Fibroblast of lung (primary cell): ENCODE data around the gene METTL15. TPM values are rescaled to one million over a fixed set of nuclear protein-coding genes. Genes with fewer than 3 reads are reported as not detected.

ENCODE experiments used
- DNase-seq, 2 donors: peaks; one replicate each; pipeline versions ENCODE4 v3.0.0 to v3.0.0-alpha.2; 2010; ENCODE audit warnings: low read depth in 2 of 2
- H2AFZ ChIP-seq: 2 replicates; pipeline ENCODE4 v1.5.1; 2012; ENCODE audit warnings: low read length, control low read depth, inconsistent platforms
- H3K27ac ChIP-seq: 2 replicates; pipeline ENCODE4 v1.5.1; 2011; ENCODE audit warnings: low read length, control low read depth; ENCODE audit not compliant: insufficient read depth
- H3K27me3 ChIP-seq: 2 replicates; pipeline ENCODE4 v1.5.1; 2011; ENCODE audit warnings: mild to moderate bottlenecking, low read length; ENCODE audit not compliant: control insufficient read depth, insufficient read depth
- H3K36me3 ChIP-seq: 2 replicates; pipeline ENCODE4 v1.5.1; 2011; ENCODE audit warnings: low read length; ENCODE audit not compliant: control insufficient read depth, insufficient read depth
- H3K4me1 ChIP-seq: 2 replicates; pipeline ENCODE4 v1.5.1; 2011; ENCODE audit warnings: low read length; ENCODE audit not compliant: control insufficient read depth, insufficient read depth; ENCODE audit errors: extremely low read depth
- H3K4me2 ChIP-seq: 2 replicates; pipeline ENCODE4 v1.5.1; 2011; ENCODE audit warnings: low read length, control low read depth; ENCODE audit not compliant: insufficient read depth; ENCODE audit errors: extremely low read depth
- H3K4me3 ChIP-seq, 4 experiments: fragments of 200-600 bp in 1 of 4; sonication (generic) in 1 of 4; replicated peaks in 1 of 4; 2 replicates each; pipeline ENCODE4 v1.5.1; 2011 to 2016; ENCODE audit warnings: low read length in 4 of 4, low read depth in 3 of 4, mild to moderate bottlenecking in 3 of 4, control low read depth in 2 of 4, inconsistent platforms in 1 of 4, mixed read lengths in 1 of 4; ENCODE audit not compliant: insufficient read depth in 1 of 4; ENCODE audit errors: control extremely low read depth in 1 of 4
- H3K79me2 ChIP-seq: 2 replicates; pipeline ENCODE4 v1.5.1; 2012; ENCODE audit warnings: mild to moderate bottlenecking, low read length, inconsistent platforms; ENCODE audit not compliant: control insufficient read depth, insufficient read depth
- H3K9ac ChIP-seq: 2 replicates; pipeline ENCODE4 v1.5.1; 2011; ENCODE audit warnings: mild to moderate bottlenecking, low read length, control low read depth; ENCODE audit not compliant: insufficient read depth
- H3K9me3 ChIP-seq: 2 replicates; pipeline ENCODE4 v1.5.1; 2012; ENCODE audit warnings: low read depth, low read length; ENCODE audit not compliant: control insufficient read depth, insufficient read depth
- H4K20me1 ChIP-seq: 2 replicates; pipeline ENCODE4 v1.5.1; 2011; ENCODE audit warnings: low read length; ENCODE audit not compliant: control insufficient read depth, insufficient read depth; ENCODE audit errors: extremely low read depth
- EZH2 ChIP-seq: IDR thresholded peaks from 2 replicates; pipeline ENCODE4 v1.5.1; 2012; ENCODE audit warnings: low read length, control low read depth, mild to moderate bottlenecking; ENCODE audit errors: missing control alignments
- polyA plus RNA-seq, 2 donors: library from polyadenylated mRNA; depleted of rRNA in 1 of 2; stranded (reverse) in 1 of 2; unstranded in 1 of 2; fragments of >200 nt; gene quantifications; 2 replicates each; pipeline ENCODE4 v1.2.1, GENCODE V29; 2011 to 2012; ENCODE audit warnings: missing spikeins in 1 of 2
- total RNA-seq: library from RNA; depleted of rRNA; stranded (reverse); fragments of >200 nt; gene quantifications from 2 replicates; pipeline ENCODE4 v1.2.1, GENCODE V29; 2014
- TF ChIP-seq, protein P1 (sequence below), 2 donors: IDR thresholded peaks in 1 of 2; conservative IDR thresholded peaks in 1 of 2; 1 replicate in 1 of 2; 2 replicates in 1 of 2; pipeline ENCODE4 v1.5.1; 2011 to 2012; ENCODE audit warnings: low read length in 2 of 2, control low read depth in 1 of 2, inconsistent platforms in 1 of 2, low read depth in 1 of 2, mild to moderate bottlenecking in 1 of 2

METTL15 gene
- total and polyA plus RNA-seq, 2 donors (not counting 1 experiment from before 2014, with no cell fraction given) = 8.8 to 28.4 TPM

GRCh38 chr11:28296426-28296825, 188.2 kb downstream of the METTL15 start:
- Histone ChIP-seq H3K79me2 (no peaks in the 10 kb centered on the region), H3K27me3 (no peaks in the 10 kb centered on the region), H3K9me3 (no peaks in the 10 kb centered on the region), H3K27ac (no peak overlapping the region), H3K36me3 (no peaks in the 10 kb centered on the region), H4K20me1 (no peaks in the 10 kb centered on the region), H3K9ac (no peak overlapping the region), H2AFZ (no peak overlapping the region), H3K4me3 (no peak overlapping the region), H3K4me2 (no peak overlapping the region), H3K4me1 (no peaks in the 10 kb centered on the region)
- no peak for DNase-seq
- TF ChIP-seq, protein P1, sequence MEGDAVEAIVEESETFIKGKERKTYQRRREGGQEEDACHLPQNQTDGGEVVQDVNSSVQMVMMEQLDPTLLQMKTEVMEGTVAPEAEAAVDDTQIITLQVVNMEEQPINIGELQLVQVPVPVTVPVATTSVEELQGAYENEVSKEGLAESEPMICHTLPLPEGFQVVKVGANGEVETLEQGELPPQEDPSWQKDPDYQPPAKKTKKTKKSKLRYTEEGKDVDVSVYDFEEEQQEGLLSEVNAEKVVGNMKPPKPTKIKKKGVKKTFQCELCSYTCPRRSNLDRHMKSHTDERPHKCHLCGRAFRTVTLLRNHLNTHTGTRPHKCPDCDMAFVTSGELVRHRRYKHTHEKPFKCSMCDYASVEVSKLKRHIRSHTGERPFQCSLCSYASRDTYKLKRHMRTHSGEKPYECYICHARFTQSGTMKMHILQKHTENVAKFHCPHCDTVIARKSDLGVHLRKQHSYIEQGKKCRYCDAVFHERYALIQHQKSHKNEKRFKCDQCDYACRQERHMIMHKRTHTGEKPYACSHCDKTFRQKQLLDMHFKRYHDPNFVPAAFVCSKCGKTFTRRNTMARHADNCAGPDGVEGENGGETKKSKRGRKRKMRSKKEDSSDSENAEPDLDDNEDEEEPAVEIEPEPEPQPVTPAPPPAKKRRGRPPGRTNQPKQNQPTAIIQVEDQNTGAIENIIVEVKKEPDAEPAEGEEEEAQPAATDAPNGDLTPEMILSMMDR (conservative IDR thresholded peaks at IDR 0.05 in 1 of 2, IDR thresholded peaks at IDR 0.05 in 1 of 2; ENCODE audit: low read depth in 1 of 2, low read length in 2 of 2) = no peak
- TF ChIP-seq EZH2 = no peak

DNA sequence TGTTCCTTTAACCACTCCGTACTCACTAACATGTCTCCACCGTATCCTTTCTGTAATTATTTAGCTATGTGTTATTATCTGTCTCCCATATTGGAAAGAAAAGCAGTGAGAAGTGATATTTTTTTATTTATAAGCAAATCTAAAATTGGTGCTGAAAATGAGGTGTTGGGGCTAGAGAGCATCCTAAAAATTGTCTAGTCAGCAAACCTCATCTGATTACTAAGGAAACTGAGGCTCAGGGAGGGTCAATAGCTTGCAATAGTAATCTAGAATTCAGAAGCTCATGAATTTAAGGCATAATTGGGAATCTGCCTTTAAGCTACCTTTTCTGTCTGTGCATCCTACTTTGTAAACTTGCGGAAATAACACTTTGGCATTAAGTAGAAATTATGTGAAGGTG, 190.0 kb downstream of the METTL15 start:
- Histone ChIP-seq H3K4me2 (no peak overlapping the region), H3K27me3 (no peaks in the 10 kb centered on the region), H3K36me3 (no peaks in the 10 kb centered on the region), H3K79me2 (no peaks in the 10 kb centered on the region), H3K4me3 (no peak overlapping the region), H3K27ac (no peak overlapping the region), H3K4me1 (no peaks in the 10 kb centered on the region), H3K9me3 (no peaks in the 10 kb centered on the region), H2AFZ (no peak overlapping the region), H3K9ac (no peak overlapping the region), H4K20me1 (no peaks in the 10 kb centered on the region)
- no peak for DNase-seq
- no peak for TF ChIP-seq EZH2
- TF ChIP-seq, protein P1 (conservative IDR thresholded peaks at IDR 0.05 in 1 of 2, IDR thresholded peaks at IDR 0.05 in 1 of 2; ENCODE audit: low read depth in 1 of 2, low read length in 2 of 2) = no peak

DNA sequence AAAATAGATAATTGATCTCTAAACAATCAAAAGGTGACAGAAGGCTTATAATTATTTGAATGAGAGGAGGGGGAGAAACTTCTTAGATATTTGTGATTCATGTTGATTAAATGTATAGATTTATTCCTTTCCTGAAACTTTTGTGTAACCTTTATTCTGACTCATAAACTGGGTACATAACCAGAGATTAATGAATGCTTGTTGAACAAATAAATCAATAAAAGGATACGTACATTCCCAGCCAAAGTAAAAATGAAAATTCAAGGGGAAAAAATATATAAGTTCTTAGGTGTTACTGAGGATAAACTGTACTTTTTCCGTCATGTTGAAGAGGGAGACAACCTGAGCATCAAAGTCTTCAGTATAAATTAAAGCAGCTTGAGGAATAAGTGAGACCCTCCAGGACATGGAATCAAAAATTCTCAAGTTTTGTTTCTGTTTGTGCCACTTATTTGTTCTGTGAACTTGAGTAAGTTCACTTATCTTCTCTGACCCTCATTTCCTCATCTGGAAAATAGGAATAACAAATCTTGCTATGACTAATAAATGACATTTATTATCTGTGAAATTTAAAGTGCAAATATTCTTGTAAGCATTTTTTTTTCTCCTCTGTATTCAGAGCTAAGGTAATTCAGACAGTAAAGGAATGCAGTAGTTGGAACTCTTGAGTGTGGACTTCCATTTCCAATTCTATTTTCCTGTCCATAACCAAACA, 195.4 kb downstream of the METTL15 start:
- Histone ChIP-seq H3K4me1 (no peaks in the 10 kb centered on the region), H3K27ac (no peak overlapping the region), H3K4me2 (no peak overlapping the region), H3K27me3 (no peaks in the 10 kb centered on the region), H3K36me3 (no peaks in the 10 kb centered on the region), H3K4me3 (no peak overlapping the region), H3K9me3 (no peaks in the 10 kb centered on the region), H3K9ac (no peak overlapping the region), H4K20me1 (no peaks in the 10 kb centered on the region), H3K79me2 (no peaks in the 10 kb centered on the region), H2AFZ (no peak overlapping the region)
- DNase-seq = peak in 1 of 2 donors; percentile 13
- TF ChIP-seq EZH2 = no peak
- TF ChIP-seq, protein P1 (conservative IDR thresholded peaks at IDR 0.05 in 1 of 2, IDR thresholded peaks at IDR 0.05 in 1 of 2; ENCODE audit: low read depth in 1 of 2, low read length in 2 of 2) = no peak
